ENCODE results near the gene ZNF394. TPM values are rescaled to one million over a fixed set of nuclear protein-coding genes. Genes with fewer than 3 reads are reported as not detected.

ZNF394 gene
- total RNA-seq, 1 experiment from 2014 or later = 24.2 TPM

DNA sequence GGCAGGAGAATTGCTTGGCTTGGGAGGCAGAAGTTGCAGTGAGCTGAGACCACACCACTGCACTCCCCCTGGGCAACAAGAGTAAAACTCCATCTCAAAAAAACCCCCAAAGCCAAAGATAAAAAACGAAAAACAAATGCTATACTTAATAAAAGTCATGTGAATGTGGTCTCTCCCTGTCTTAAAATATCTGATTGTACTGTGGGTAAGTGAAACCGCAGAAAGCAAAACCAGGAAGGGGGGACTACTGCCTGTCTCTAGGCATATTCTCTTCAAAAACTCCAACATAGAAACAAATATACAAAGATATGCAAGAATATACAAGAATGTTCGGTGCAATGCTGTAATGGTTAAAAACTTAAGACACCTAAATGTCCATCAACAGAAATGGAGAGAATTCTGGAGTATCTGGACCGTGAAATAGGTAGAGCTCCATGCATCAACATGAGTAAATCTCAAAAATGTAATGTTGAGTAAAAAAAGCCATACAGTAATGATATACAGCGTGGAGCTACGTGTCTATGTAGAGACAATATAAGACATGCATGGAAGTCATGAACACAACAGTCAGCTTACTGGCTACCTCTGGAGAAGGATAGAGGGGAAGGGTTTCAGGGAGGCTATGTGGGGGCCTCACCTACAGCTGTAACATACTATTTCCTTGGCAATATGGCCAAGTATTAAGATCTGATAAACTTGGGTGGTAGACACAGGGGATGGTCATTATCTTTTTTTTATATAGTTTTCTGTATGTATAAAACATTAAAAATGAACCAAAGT, 2.1 kb downstream of the ZNF394 start:
- Histone ChIP-seq H3K4ac (ENCODE audit: low read depth, low read length) (no peak overlapping the region), H3K79me1 (ENCODE audit: insufficient read depth, low read depth, low read length, poor library complexity, severe bottlenecking) (no peaks in the 10 kb centered on the region), H3K9me3 (ENCODE audit: control insufficient read depth, low read depth, low read length) (peaks cover 13% of the 10 kb centered on the region), H4K5ac (ENCODE audit: insufficient read length, low read depth, low read length) (no peak overlapping the region), H2AFZ (ENCODE audit: low read length) (no peak overlapping the region), H2BK20ac (ENCODE audit: low read depth, low read length, poor library complexity, severe bottlenecking) (no peak overlapping the region), H2AK5ac (ENCODE audit: insufficient read length, low read length) (no peak overlapping the region), H3K9ac (ENCODE audit: extremely low read depth, insufficient read length, low read length) (no peak overlapping the region), H3K56ac (ENCODE audit: insufficient read length, low read depth, low read length) (no peak overlapping the region), H3K4me2 (ENCODE audit: insufficient read depth, insufficient read length, low read length) (peak overlapping the region; percentile 98), H4K20me1 (ENCODE audit: control insufficient read depth, insufficient read depth, insufficient read length) (no peaks in the 10 kb centered on the region), H4K8ac (replicated peaks; ENCODE audit: insufficient read length, low read depth, low read length) (no peak overlapping the region), H3K23ac (ENCODE audit: insufficient read length, low read depth, low read length) (no peak overlapping the region), H3K23me2 (ENCODE audit: insufficient read length, low read depth, low read length, poor library complexity, severe bottlenecking) (peaks cover 12% of the 10 kb centered on the region), H3K18ac (ENCODE audit: insufficient read length, low read depth, low read length) (no peak overlapping the region), H2BK15ac (ENCODE audit: low read depth, low read length) (no peak overlapping the region), H3T11ph (ENCODE audit: low read length) (no peak overlapping the region), H2BK5ac (ENCODE audit: insufficient read length, low read length) (no peak overlapping the region), H2BK120ac (ENCODE audit: low read depth, low read length, poor library complexity, severe bottlenecking) (no peak overlapping the region), H3K27ac (ENCODE audit: insufficient read length, low read depth, low read length) (no peak overlapping the region), H3K14ac (ENCODE audit: insufficient read depth, low read length) (no peak overlapping the region), H3K27me3 (ENCODE audit: insufficient read depth, low read length) (no peaks in the 10 kb centered on the region), H3K79me2 (ENCODE audit: insufficient read depth, low read length) (peaks cover 17% of the 10 kb centered on the region), H4K91ac (ENCODE audit: insufficient read length, low read depth, low read length) (no peak overlapping the region), H2BK12ac (ENCODE audit: insufficient read length, low read depth, low read length) (no peak overlapping the region), H3K4me1 (ENCODE audit: insufficient read depth, low read length) (peaks cover 4% of the 10 kb centered on the region; the same call in 1 of the 2 replicates)
- Mint-ChIP-seq H3K27ac (no peak overlapping the region; a peak in 1 of 7 replicates), H3K4me3 (peak overlapping the region; percentile 98), H3K9me3 (peaks cover 22 to 28% of the 10 kb centered on the region in 2 experiments), H3K4me1 (peaks cover 14 to 21% of the 10 kb centered on the region in 2 experiments), H3K27me3 (ENCODE audit: low read depth) (no peaks in the 10 kb centered on the region), H3K36me3 (ENCODE audit: insufficient read depth in 1 of 3, low read depth in 3 of 3) (peaks cover 47 to 55% (median 50%) of the 10 kb centered on the region in 3 experiments)
- WGBS (ENCODE audit: extremely low coverage, insufficient read length, low lambda C conversion rate) = no CpG with 5 or more reads among the region's 6 CpGs
- TF ChIP-seq, protein P1, sequence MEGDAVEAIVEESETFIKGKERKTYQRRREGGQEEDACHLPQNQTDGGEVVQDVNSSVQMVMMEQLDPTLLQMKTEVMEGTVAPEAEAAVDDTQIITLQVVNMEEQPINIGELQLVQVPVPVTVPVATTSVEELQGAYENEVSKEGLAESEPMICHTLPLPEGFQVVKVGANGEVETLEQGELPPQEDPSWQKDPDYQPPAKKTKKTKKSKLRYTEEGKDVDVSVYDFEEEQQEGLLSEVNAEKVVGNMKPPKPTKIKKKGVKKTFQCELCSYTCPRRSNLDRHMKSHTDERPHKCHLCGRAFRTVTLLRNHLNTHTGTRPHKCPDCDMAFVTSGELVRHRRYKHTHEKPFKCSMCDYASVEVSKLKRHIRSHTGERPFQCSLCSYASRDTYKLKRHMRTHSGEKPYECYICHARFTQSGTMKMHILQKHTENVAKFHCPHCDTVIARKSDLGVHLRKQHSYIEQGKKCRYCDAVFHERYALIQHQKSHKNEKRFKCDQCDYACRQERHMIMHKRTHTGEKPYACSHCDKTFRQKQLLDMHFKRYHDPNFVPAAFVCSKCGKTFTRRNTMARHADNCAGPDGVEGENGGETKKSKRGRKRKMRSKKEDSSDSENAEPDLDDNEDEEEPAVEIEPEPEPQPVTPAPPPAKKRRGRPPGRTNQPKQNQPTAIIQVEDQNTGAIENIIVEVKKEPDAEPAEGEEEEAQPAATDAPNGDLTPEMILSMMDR (conservative IDR thresholded peaks at IDR 0.05) = no peak
- DNase-seq = no peak

Measured in H9 (cell line).